ENCODE measurements around the gene PNPLA5.
"Not testable (repeated sequence)": the region's sequence is repeated elsewhere in the genome, so short reads cannot be mapped to it uniquely, and the experiment has no call there.

Gene PNPLA5

GRCh38 chr22:43876866-43877509, 14.8 kb downstream of the PNPLA5 start:
- H3K27me3 ChIP-seq (ENCODE audit: insufficient read depth, low read length, poor library complexity, severe bottlenecking): no peaks in the 10 kb centered on the region
- no peaks in the 10 kb centered on the region for H3F3A ChIP-seq (ENCODE audit: low read depth)
- no peaks in the 10 kb centered on the region for H3K9me3 ChIP-seq (ENCODE audit: insufficient read depth, low read depth, low read length)
- H3K4me1 ChIP-seq (ENCODE audit: insufficient read depth, low read length, poor library complexity, severe bottlenecking): no peaks in the 10 kb centered on the region
- H2AFZ ChIP-seq (ENCODE audit: low read length): no peak overlapping the region
- no peak for TF ChIP-seq EZH2phosphoT487 (IDR thresholded peaks at IDR 0.05; ENCODE audit: borderline replicate concordance)
- no peak for TF ChIP-seq CTCF (conservative IDR thresholded peaks at IDR 0.05; ENCODE audit: low read length)
- H3K79me2 ChIP-seq (ENCODE audit: insufficient read depth, low read length): no peaks in the 10 kb centered on the region
- no peaks in the 10 kb centered on the region for H3K9me2 ChIP-seq (replicated peaks; ENCODE audit: low read depth, low read length)
- H4K20me1 ChIP-seq (ENCODE audit: insufficient read depth, low read length, poor library complexity, severe bottlenecking): no peaks in the 10 kb centered on the region
- no peak overlapping the region for H3K9ac ChIP-seq (ENCODE audit: low read depth, low read length, poor library complexity, severe bottlenecking)
- no peak overlapping the region for H3K4me3 ChIP-seq (ENCODE audit: low read length, poor library complexity, severe bottlenecking)
- H3K4me2 ChIP-seq (ENCODE audit: low read depth, low read length, poor library complexity, severe bottlenecking): no peak overlapping the region
- H3K36me3 ChIP-seq (ENCODE audit: insufficient read depth, low read length): no peaks in the 10 kb centered on the region

DNA sequence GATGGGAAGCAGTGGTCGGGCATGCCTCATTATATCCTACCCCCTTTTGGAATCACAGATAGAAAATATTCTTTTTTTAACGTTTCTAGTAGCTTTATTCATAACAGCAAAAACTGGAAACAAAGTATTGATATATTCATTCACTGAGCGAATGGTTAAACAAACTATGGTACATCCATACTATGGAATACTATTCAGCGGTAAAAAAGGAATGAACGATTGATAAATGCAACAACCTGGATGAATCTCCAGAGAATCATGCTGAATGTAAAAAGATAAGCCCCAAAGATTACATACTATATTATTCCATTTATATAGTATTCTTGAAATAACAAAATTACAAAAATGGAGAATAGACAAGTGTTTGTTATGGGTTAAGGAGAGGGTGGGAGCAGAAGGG, 22.0 kb downstream of the PNPLA5 start:
- no peaks in the 10 kb centered on the region for H3K36me3 ChIP-seq (ENCODE audit: insufficient read depth, low read length)
- no peaks in the 10 kb centered on the region for H3K9me3 ChIP-seq (ENCODE audit: insufficient read depth, low read depth, low read length)
- TF ChIP-seq CTCF (conservative IDR thresholded peaks at IDR 0.05; ENCODE audit: low read length) (no peak), EZH2phosphoT487 (IDR thresholded peaks at IDR 0.05; ENCODE audit: borderline replicate concordance) (no peak)
- H3K79me2 ChIP-seq (ENCODE audit: insufficient read depth, low read length): no peaks in the 10 kb centered on the region
- H4K20me1 ChIP-seq (ENCODE audit: insufficient read depth, low read length, poor library complexity, severe bottlenecking): no peaks in the 10 kb centered on the region
- no peak overlapping the region for H3K9ac ChIP-seq (ENCODE audit: low read depth, low read length, poor library complexity, severe bottlenecking)
- H3K27me3 ChIP-seq (ENCODE audit: insufficient read depth, low read length, poor library complexity, severe bottlenecking): no peaks in the 10 kb centered on the region
- no peaks in the 10 kb centered on the region for H3K4me1 ChIP-seq (ENCODE audit: insufficient read depth, low read length, poor library complexity, severe bottlenecking)
- no peak overlapping the region for H3K4me2 ChIP-seq (ENCODE audit: low read depth, low read length, poor library complexity, severe bottlenecking)
- H2AFZ ChIP-seq (ENCODE audit: low read length): no peak overlapping the region
- no peak overlapping the region for H3K4me3 ChIP-seq (ENCODE audit: low read length, poor library complexity, severe bottlenecking)
- H3F3A ChIP-seq (ENCODE audit: low read depth): no peaks in the 10 kb centered on the region
- H3K9me2 ChIP-seq (replicated peaks; ENCODE audit: low read depth, low read length): no peaks in the 10 kb centered on the region

- H3F3A ChIP-seq (ENCODE audit: low read depth); H3K4me1 ChIP-seq (ENCODE audit: insufficient read depth, low read length, poor library complexity, severe bottlenecking); H3K4me2 ChIP-seq (ENCODE audit: low read depth, low read length, poor library complexity, severe bottlenecking); H3K9me2 ChIP-seq (replicated peaks; ENCODE audit: low read depth, low read length); H3K27me3 ChIP-seq (ENCODE audit: insufficient read depth, low read length, poor library complexity, severe bottlenecking); H3K79me2 ChIP-seq (ENCODE audit: insufficient read depth, low read length); H3K9ac ChIP-seq (ENCODE audit: low read depth, low read length, poor library complexity, severe bottlenecking); H2AFZ ChIP-seq (ENCODE audit: low read length); H3K36me3 ChIP-seq (ENCODE audit: insufficient read depth, low read length); H3K4me3 ChIP-seq (ENCODE audit: low read length, poor library complexity, severe bottlenecking); H3K9me3 ChIP-seq (ENCODE audit: insufficient read depth, low read depth, low read length); H4K20me1 ChIP-seq (ENCODE audit: insufficient read depth, low read length, poor library complexity, severe bottlenecking): not testable (repeated sequence)
Measured at GRCh38 chr22:43869001-43869400, 22.8 kb downstream of the PNPLA5 start.

All from Loucy (cell line).